PC-3 (cell line): ENCODE measurements around the gene CA5A. TPM values are rescaled to one million over a fixed set of nuclear protein-coding genes. Genes with fewer than 3 reads are reported as not detected.
"Not testable (repeated sequence)": the region's sequence is repeated elsewhere in the genome, so short reads cannot be mapped to it uniquely, and the experiment has no call there.

Experiments used
- ATAC-seq: fragments of 200-7000 bp; cut with Tn5 transposase; 2 replicates; pipeline ENCODE4 v1.9.1; 2020; ENCODE audit warnings: mild to moderate bottlenecking, moderate library complexity
- BruUV-seq: library from RNA; stranded (reverse); fragments of 400-500 nt; replicated peaks from 2 replicates; lab custom pipeline; 2021; lab: Mats Ljungman, UMichigan
- CTCF ChIA-PET: fragments of 300-600 bp; sonication (Branson Sonifier 250); formaldehyde crosslinking; loops from one replicate; lab custom pipeline; 2022; ENCODE audit warnings: antibody characterized with exemption; lab: Charles Lee
- POLR2A ChIA-PET: fragments of 300-600 bp; sonication (Branson Sonifier 250); formaldehyde crosslinking; loops from one replicate; lab custom pipeline; 2022; ENCODE audit warnings: antibody characterized with exemption; ENCODE audit not compliant: unreplicated experiment; lab: Charles Lee
- DNase-seq: peaks from one replicate; pipeline ENCODE4 v3.0.0-alpha.2; 2015
- H2AFZ ChIP-seq: fragments of 300-600 bp; sonication (generic); 2 replicates; pipeline ENCODE4 v1.6.0; 2016; ENCODE audit warnings: antibody characterized with exemption, low read length
- H3F3A ChIP-seq: fragments of 300-600 bp; sonication (generic); one replicate; pipeline ENCODE4 v1.6.0; 2017; ENCODE audit warnings: antibody characterized with exemption, low read length, control low read depth, mild to moderate bottlenecking; ENCODE audit not compliant: unreplicated experiment
- H3K27ac ChIP-seq: fragments of 300-600 bp; sonication (generic); 2 replicates; pipeline ENCODE4 v1.5.1; 2016; ENCODE audit warnings: mild to moderate bottlenecking, low read length
- H3K27me3 ChIP-seq: fragments of 300-600 bp; sonication (generic); 2 replicates; pipeline ENCODE4 v1.6.1; 2016; ENCODE audit warnings: low read length, mixed read lengths
- H3K36me3 ChIP-seq: fragments of 300-600 bp; sonication (generic); 2 replicates; pipeline ENCODE4 v1.6.1; 2016; ENCODE audit warnings: low read depth, mixed run types, low read length, mixed read lengths
- H3K4me1 ChIP-seq: fragments of 300-600 bp; sonication (generic); 2 replicates; pipeline ENCODE4 v1.5.1; 2016; ENCODE audit warnings: low read length; ENCODE audit not compliant: insufficient read depth
- H3K4me2 ChIP-seq: fragments of 300-600 bp; sonication (generic); 2 replicates; pipeline ENCODE4 v1.6.0; 2016; ENCODE audit warnings: low read length
- H3K4me3 ChIP-seq: fragments of 300-600 bp; sonication (generic); 2 replicates; pipeline ENCODE4 v1.5.1; 2016; ENCODE audit warnings: mild to moderate bottlenecking, low read length, mixed read lengths
- H3K79me2 ChIP-seq: fragments of 300-600 bp; sonication (generic); 2 replicates; pipeline ENCODE4 v1.6.1; 2017; ENCODE audit warnings: low read length, mixed read lengths
- H3K9ac ChIP-seq: fragments of 300-600 bp; sonication (generic); 2 replicates; pipeline ENCODE4 v1.6.0; 2016; ENCODE audit warnings: mild to moderate bottlenecking, low read length
- H3K9me2 ChIP-seq: fragments of 300-600 bp; sonication (generic); replicated peaks from 2 replicates; pipeline ENCODE4 v1.6.1; 2016; ENCODE audit warnings: mixed run types, low read length, mixed read lengths
- H3K9me3 ChIP-seq: fragments of 300-600 bp; sonication (generic); 2 replicates; pipeline ENCODE4 v1.6.1; 2016; ENCODE audit warnings: low read length, mixed read lengths
- H4K20me1 ChIP-seq: fragments of 300-600 bp; sonication (generic); 2 replicates; pipeline ENCODE4 v1.6.1; 2016; ENCODE audit warnings: low read length, mixed read lengths
- CTCF ChIP-seq: fragments of 300-600 bp; sonication (generic); conservative IDR thresholded peaks from 2 replicates; pipeline ENCODE4 v1.5.1; 2017; ENCODE audit warnings: antibody characterized with exemption, low read depth, mild to moderate bottlenecking, low read length
- EZH2 ChIP-seq: fragments of 300-600 bp; sonication (generic); IDR thresholded peaks from one replicate; pipeline ENCODE4 v1.6.1; 2017; ENCODE audit warnings: antibody characterized with exemption, mild to moderate bottlenecking, low read length; ENCODE audit not compliant: unreplicated experiment
- EZH2phosphoT487 ChIP-seq: fragments of 300-600 bp; sonication (generic); IDR thresholded peaks from 2 replicates; pipeline ENCODE4 v1.6.1; 2018; ENCODE audit warnings: mild to moderate bottlenecking, antibody characterized with exemption, low read length, borderline replicate concordance
- intact Hi-C: fragments of 100-400 bp; cut with micrococcal nuclease; formaldehyde crosslinking; loops from 2 replicates; pipeline ENCODE4 v1.9.0; 2023
- total RNA-seq: library from RNA; depleted of rRNA; stranded (reverse); fragments of >200 nt; gene quantifications from 2 replicates; pipeline ENCODE4 v1.2.3, GENCODE V29; 2014

CA5A gene
- total RNA-seq, 1 experiment from 2014 or later: not detected

- Histone ChIP-seq H3K27me3 (no peaks in the 10 kb centered on the region), H3K9me3 (no peaks in the 10 kb centered on the region), H3K4me3 (no peak overlapping the region), H3K4me2 (no peak overlapping the region), H3F3A (no peaks in the 10 kb centered on the region), H3K27ac (no peak overlapping the region), H4K20me1 (no peaks in the 10 kb centered on the region), H2AFZ (no peak overlapping the region), H3K9ac (no peak overlapping the region), H3K36me3 (no peaks in the 10 kb centered on the region), H3K79me2 (no peaks in the 10 kb centered on the region), H3K4me1 (no peaks in the 10 kb centered on the region), H3K9me2 (no peaks in the 10 kb centered on the region)
- POLR2A ChIA-PET: no interaction called here
- TF ChIP-seq EZH2phosphoT487: no peak
- no peak for TF ChIP-seq CTCF
- TF ChIP-seq EZH2: no peak
- intact Hi-C loops: no loop called here
- no TSS peak for BruUV-seq
- CTCF ChIA-PET: no interaction called here
- no peak for ATAC-seq
- DNase-seq: no peak
Observed at GRCh38 chr16:87880117-87880696, 56.1 kb downstream of the CA5A start.

DNA sequence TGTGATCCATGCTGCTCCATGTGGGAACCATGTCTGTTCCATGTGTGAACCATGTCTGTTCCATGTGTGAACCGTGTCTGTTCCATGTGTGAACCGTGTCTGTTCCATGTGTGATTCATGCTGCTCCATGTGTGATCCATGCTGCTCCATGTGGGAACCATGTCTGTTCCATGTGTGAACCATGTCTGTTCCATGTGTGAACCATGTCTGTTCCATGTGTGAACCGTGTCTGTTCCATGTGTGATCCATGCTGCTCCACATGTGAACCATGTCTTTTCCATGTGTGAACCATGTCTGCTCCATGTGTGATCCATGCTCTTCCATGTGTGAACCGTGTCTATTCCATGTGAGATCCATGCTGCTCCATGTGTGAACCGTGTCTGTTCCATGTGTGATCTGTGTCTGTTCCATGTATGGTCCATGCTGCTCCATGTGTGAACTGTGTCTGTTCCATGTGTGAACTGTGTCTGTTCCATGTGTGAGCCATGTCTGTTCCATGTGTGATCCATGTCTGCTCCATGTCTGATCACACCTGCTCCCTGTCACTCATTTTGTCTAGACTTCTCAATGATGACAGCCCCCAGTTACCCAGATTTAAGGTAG, 56.8 kb downstream of the CA5A start:
- intact Hi-C loops, POLR2A ChIA-PET, H3F3A ChIP-seq, BruUV-seq, H3K27ac ChIP-seq, H3K9ac ChIP-seq, H2AFZ ChIP-seq, H3K79me2 ChIP-seq, H3K27me3 ChIP-seq, H3K4me2 ChIP-seq, ATAC-seq, H3K9me2 ChIP-seq, H3K4me3 ChIP-seq, CTCF ChIA-PET, H3K4me1 ChIP-seq, DNase-seq, H3K36me3 ChIP-seq, H3K9me3 ChIP-seq, H4K20me1 ChIP-seq: not testable (repeated sequence)

- no peak overlapping the region for H3K4me3 ChIP-seq
- H3K9me2 ChIP-seq: no peaks in the 10 kb centered on the region
- ATAC-seq (no peak), DNase-seq (no peak)
- no peaks in the 10 kb centered on the region for H3F3A ChIP-seq
- CTCF ChIA-PET: no interaction called here
- no peak for TF ChIP-seq CTCF
- TF ChIP-seq EZH2: no peak
- no peak for TF ChIP-seq EZH2phosphoT487
- H2AFZ ChIP-seq: no peak overlapping the region
- H3K9ac ChIP-seq: no peak overlapping the region
- no peaks in the 10 kb centered on the region for H3K27me3 ChIP-seq
- no peaks in the 10 kb centered on the region for H3K36me3 ChIP-seq
- no peaks in the 10 kb centered on the region for H3K4me1 ChIP-seq
- H3K9me3 ChIP-seq: no peaks in the 10 kb centered on the region
- POLR2A ChIA-PET: no interaction called here
- no peak overlapping the region for H3K4me2 ChIP-seq
- H3K27ac ChIP-seq: no peak overlapping the region
- no peaks in the 10 kb centered on the region for H4K20me1 ChIP-seq
- no TSS peak for BruUV-seq
- no peaks in the 10 kb centered on the region for H3K79me2 ChIP-seq
- intact Hi-C loops: no loop called here
Observed at GRCh38 chr16:87878704-87879103, 57.6 kb downstream of the CA5A start.
